Activated CD8-positive, alpha-beta T cell treated with anti-CD3 and anti-CD28 coated beads for 36 hours (primary cell): ENCODE measurements around the gene QRSL1. TPM values are rescaled to one million over a fixed set of nuclear protein-coding genes. Genes with fewer than 3 reads are reported as not detected.

Experiments used
- ATAC-seq: fragments of 200-7000 bp; cut with Tn5 transposase; one replicate; pipeline ENCODE4 v1.10.0; 2021; ENCODE audit warnings: mild to moderate bottlenecking, moderate library complexity
- CTCF ChIA-PET: fragments of 350-600 bp; sonication (Branson Sonifier 250); formaldehyde crosslinking; loops from one replicate; lab custom pipeline; 2021; ENCODE audit warnings: antibody characterized with exemption; lab: Charles Lee
- POLR2A ChIA-PET: fragments of 350-600 bp; sonication (Branson Sonifier 250); formaldehyde crosslinking; loops from one replicate; lab custom pipeline; 2021; ENCODE audit warnings: antibody characterized with exemption; lab: Charles Lee
- DNase-seq: peaks from one replicate; pipeline ENCODE4 v3.0.0-alpha.2; 2020
- H3K27ac Mint-ChIP-seq: one replicate; pipeline ENCODE4 v1.8.0; 2021; ENCODE audit warnings: mild to moderate bottlenecking, mixed read lengths
- H3K27me3 Mint-ChIP-seq: one replicate; pipeline ENCODE4 v1.8.0; 2021; ENCODE audit warnings: mixed read lengths
- H3K36me3 Mint-ChIP-seq: one replicate; pipeline ENCODE4 v1.8.0; 2021; ENCODE audit warnings: low read depth, mixed read lengths
- H3K4me1 Mint-ChIP-seq: one replicate; pipeline ENCODE4 v1.8.0; 2021; ENCODE audit warnings: low read depth, mixed read lengths
- H3K4me3 Mint-ChIP-seq: one replicate; pipeline ENCODE4 v1.8.0; 2021; ENCODE audit warnings: mild to moderate bottlenecking, moderate library complexity, mixed read lengths
- H3K9me3 Mint-ChIP-seq: one replicate; pipeline ENCODE4 v1.8.0; 2021; ENCODE audit warnings: mixed read lengths
- intact Hi-C: fragments of 100-400 bp; cut with micrococcal nuclease; formaldehyde crosslinking; loops from one replicate; pipeline ENCODE4 v1.10.0; 2022
- total RNA-seq, 2 experiments: library from RNA; stranded (reverse); gene quantifications; one replicate each; pipeline ENCODE4 v1.2.3, GENCODE V29; 2021
- TF ChIP-seq, protein P1 (sequence below): fragments of 200-600 bp; IDR thresholded peaks from one replicate; pipeline ENCODE4 v1.8.0; 2022; ENCODE audit warnings: antibody characterized with exemption, mild to moderate bottlenecking

QRSL1 gene
- total RNA-seq, 2 experiments from 2014 or later, result 16.6 to 20.8 TPM

GRCh38 chr6:106617302-106617701, 12.1 kb upstream of the QRSL1 start:
- Mint-ChIP-seq H3K27ac (no peak overlapping the region), H3K4me1 (peaks cover 12% of the 10 kb centered on the region), H3K27me3 (no peaks in the 10 kb centered on the region), H3K4me3 (no peak overlapping the region), H3K9me3 (no peaks in the 10 kb centered on the region), H3K36me3 (peaks cover 5% of the 10 kb centered on the region)
- ATAC-seq, result no peak
- intact Hi-C loops, result no loop called here
- ChIA-PET CTCF (interaction anchor here (1.2 to 7.6 kb wide), 3 partner anchors 8 to 380 kb away, joined by 3 to 39 read pairs (median 5); no protein-coding TSS in a partner anchor), POLR2A (no interaction called here)
- DNase-seq, result no peak
- TF ChIP-seq, protein P1, sequence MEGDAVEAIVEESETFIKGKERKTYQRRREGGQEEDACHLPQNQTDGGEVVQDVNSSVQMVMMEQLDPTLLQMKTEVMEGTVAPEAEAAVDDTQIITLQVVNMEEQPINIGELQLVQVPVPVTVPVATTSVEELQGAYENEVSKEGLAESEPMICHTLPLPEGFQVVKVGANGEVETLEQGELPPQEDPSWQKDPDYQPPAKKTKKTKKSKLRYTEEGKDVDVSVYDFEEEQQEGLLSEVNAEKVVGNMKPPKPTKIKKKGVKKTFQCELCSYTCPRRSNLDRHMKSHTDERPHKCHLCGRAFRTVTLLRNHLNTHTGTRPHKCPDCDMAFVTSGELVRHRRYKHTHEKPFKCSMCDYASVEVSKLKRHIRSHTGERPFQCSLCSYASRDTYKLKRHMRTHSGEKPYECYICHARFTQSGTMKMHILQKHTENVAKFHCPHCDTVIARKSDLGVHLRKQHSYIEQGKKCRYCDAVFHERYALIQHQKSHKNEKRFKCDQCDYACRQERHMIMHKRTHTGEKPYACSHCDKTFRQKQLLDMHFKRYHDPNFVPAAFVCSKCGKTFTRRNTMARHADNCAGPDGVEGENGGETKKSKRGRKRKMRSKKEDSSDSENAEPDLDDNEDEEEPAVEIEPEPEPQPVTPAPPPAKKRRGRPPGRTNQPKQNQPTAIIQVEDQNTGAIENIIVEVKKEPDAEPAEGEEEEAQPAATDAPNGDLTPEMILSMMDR, result no peak

GRCh38 chr6:106617857-106618256, 11.5 kb upstream of the QRSL1 start:
- H3K27me3 Mint-ChIP-seq, result no peaks in the 10 kb centered on the region
- H3K4me3 Mint-ChIP-seq, result no peak overlapping the region
- peaks cover 11% of the 10 kb centered on the region for H3K36me3 Mint-ChIP-seq
- intact Hi-C loops, result no loop called here
- no peaks in the 10 kb centered on the region for H3K9me3 Mint-ChIP-seq
- DNase-seq (no peak), ATAC-seq (no peak)
- TF ChIP-seq, protein P1, result no peak
- peaks cover 8% of the 10 kb centered on the region for H3K4me1 Mint-ChIP-seq
- H3K27ac Mint-ChIP-seq, result no peak overlapping the region
- ChIA-PET POLR2A (no interaction called here), CTCF (interaction anchor here (0.6 to 7.6 kb wide), 4 partner anchors 9 to 380 kb away, joined by 3 to 39 read pairs (median 4); no protein-coding TSS in a partner anchor)

DNA sequence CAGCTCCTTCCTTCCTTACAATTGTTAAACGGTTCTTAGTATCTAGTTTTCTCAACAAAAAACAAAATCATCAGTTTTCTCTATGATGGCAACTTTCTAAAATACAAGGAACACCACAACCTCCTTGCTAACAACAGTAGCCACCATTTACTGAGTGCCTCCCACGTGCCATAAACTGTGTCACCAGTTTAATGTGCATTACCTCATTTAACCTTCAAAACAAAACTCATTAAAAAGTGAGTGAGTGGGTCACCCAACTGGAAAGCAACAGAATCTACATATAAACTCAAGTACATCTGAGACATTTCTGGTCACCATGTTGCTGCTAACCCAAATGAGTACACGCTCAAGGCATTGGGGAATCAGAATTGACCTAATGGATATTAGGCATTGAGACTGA, 11.1 kb upstream of the QRSL1 start:
- no peak for ATAC-seq
- Mint-ChIP-seq H3K9me3 (no peaks in the 10 kb centered on the region), H3K36me3 (peaks cover 14% of the 10 kb centered on the region), H3K27ac (no peak overlapping the region), H3K4me1 (peaks cover 3% of the 10 kb centered on the region), H3K4me3 (no peak overlapping the region), H3K27me3 (no peaks in the 10 kb centered on the region)
- ChIA-PET POLR2A (no interaction called here), CTCF (interaction anchor here (0.6 to 7.6 kb wide), 3 partner anchors 9 to 379 kb away, joined by 3 to 39 read pairs (median 3); no protein-coding TSS in a partner anchor)
- intact Hi-C loops, result no loop called here
- DNase-seq, result no peak
- TF ChIP-seq, protein P1, result no peak

- TF ChIP-seq, protein P1, result no peak
- Mint-ChIP-seq H3K4me3 (no peak overlapping the region), H3K27me3 (no peaks in the 10 kb centered on the region), H3K4me1 (peaks cover under 1% of the 10 kb centered on the region), H3K9me3 (no peaks in the 10 kb centered on the region), H3K36me3 (peaks cover 10% of the 10 kb centered on the region), H3K27ac (no peak overlapping the region)
- intact Hi-C loops, result no loop called here
- ATAC-seq (no peak), DNase-seq (no peak)
- CTCF ChIA-PET, result interaction anchor here (1.1 to 7.6 kb wide), 2 partner anchors 10 to 11 kb away, joined by 3 to 39 read pairs; no protein-coding TSS in a partner anchor
- POLR2A ChIA-PET, result interaction anchor here (0.9 kb wide), 1 partner anchor 9 kb away, joined by 3 read pairs; no protein-coding TSS in a partner anchor
Measured at GRCh38 chr6:106619223-106619622, 10.2 kb upstream of the QRSL1 start.

GRCh38 chr6:106620931-106621672, 8.3 kb upstream of the QRSL1 start:
- Mint-ChIP-seq H3K9me3 (no peaks in the 10 kb centered on the region), H3K36me3 (peaks cover 10% of the 10 kb centered on the region), H3K4me3 (no peak overlapping the region), H3K27me3 (no peaks in the 10 kb centered on the region), H3K27ac (no peak overlapping the region), H3K4me1 (peaks cover 3% of the 10 kb centered on the region)
- ATAC-seq, result no peak
- no peak for DNase-seq
- intact Hi-C loops, result no loop called here
- ChIA-PET CTCF (interaction anchor here (0.9 to 7.6 kb wide), 2 partner anchors 12 to 359 kb away, joined by 3 to 39 read pairs; no protein-coding TSS in a partner anchor), POLR2A (no interaction called here)
- TF ChIP-seq, protein P1, result no peak
